Activated CD4-positive, alpha-beta T cell treated with anti-CD3 and anti-CD28 coated beads, Interleukin-2, amount 10 ng/mL, durations not matched to agents 24 days and 14 days (primary cell): ENCODE results near the gene PTGES3. TPM values are rescaled to one million over a fixed set of nuclear protein-coding genes. Genes with fewer than 3 reads are reported as not detected.
A peak's percentile ranks its signal among the peaks of the same experiment; 100 is the strongest.
"Not testable (repeated sequence)": the region's sequence is repeated elsewhere in the genome, so short reads cannot be mapped to it uniquely, and the experiment has no call there.

Source experiments
- DNase-seq: peaks from one replicate; pipeline ENCODE4 v3.0.0; 2022
- H3K27ac Mint-ChIP-seq: one replicate; pipeline ENCODE4 v1.8.0; 2022; ENCODE audit warnings: mild to moderate bottlenecking, mixed read lengths
- H3K27me3 Mint-ChIP-seq: one replicate; pipeline ENCODE4 v1.8.0; 2022; ENCODE audit warnings: mixed read lengths
- H3K36me3 Mint-ChIP-seq: one replicate; pipeline ENCODE4 v1.8.0; 2022; ENCODE audit warnings: low read depth, mild to moderate bottlenecking, mixed read lengths
- H3K4me1 Mint-ChIP-seq: one replicate; pipeline ENCODE4 v1.8.0; 2021; ENCODE audit warnings: mixed read lengths
- H3K4me3 Mint-ChIP-seq: one replicate; pipeline ENCODE4 v1.8.0; 2022; ENCODE audit warnings: mild to moderate bottlenecking, moderate library complexity, mixed read lengths
- H3K9me3 Mint-ChIP-seq: one replicate; pipeline ENCODE4 v1.8.0; 2021; ENCODE audit warnings: mixed read lengths
- intact Hi-C: fragments of 100-400 bp; cut with micrococcal nuclease; formaldehyde crosslinking; loops from one replicate; pipeline ENCODE4 v1.15.1; 2023
- total RNA-seq: library from RNA; stranded (reverse); gene quantifications from 2 replicates; pipeline ENCODE4 v1.2.3, GENCODE V29; 2022

PTGES3 gene
- total RNA-seq, 1 donor from 2014 or later, result 357 TPM

DNA sequence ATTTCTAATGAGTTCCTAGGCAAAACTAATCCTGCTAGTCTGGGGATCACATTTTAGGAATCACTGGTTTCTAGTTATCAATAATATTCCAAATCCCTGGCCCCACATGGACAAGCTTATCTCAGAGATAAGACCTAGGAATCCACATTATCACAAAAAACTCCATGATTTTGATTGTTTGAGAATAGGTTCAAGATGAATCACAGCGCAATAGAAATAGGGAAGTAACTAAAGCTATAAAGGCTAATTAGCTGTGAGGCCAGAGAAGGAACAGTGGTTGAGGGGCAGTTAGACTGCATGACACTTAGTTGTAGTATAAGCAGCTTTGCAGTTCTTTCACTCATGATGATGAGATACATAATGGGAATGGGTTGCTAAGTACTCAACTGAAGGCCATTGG is 29.2 kb downstream of the PTGES3 start:
- intact Hi-C loops, result no loop called here
- Mint-ChIP-seq H3K27ac (no peak overlapping the region), H3K27me3 (no peaks in the 10 kb centered on the region), H3K4me3 (no peak overlapping the region), H3K36me3 (peaks cover 19% of the 10 kb centered on the region), H3K4me1 (peaks cover 6% of the 10 kb centered on the region), H3K9me3 (peaks cover 6% of the 10 kb centered on the region)
- no peak for DNase-seq

DNA sequence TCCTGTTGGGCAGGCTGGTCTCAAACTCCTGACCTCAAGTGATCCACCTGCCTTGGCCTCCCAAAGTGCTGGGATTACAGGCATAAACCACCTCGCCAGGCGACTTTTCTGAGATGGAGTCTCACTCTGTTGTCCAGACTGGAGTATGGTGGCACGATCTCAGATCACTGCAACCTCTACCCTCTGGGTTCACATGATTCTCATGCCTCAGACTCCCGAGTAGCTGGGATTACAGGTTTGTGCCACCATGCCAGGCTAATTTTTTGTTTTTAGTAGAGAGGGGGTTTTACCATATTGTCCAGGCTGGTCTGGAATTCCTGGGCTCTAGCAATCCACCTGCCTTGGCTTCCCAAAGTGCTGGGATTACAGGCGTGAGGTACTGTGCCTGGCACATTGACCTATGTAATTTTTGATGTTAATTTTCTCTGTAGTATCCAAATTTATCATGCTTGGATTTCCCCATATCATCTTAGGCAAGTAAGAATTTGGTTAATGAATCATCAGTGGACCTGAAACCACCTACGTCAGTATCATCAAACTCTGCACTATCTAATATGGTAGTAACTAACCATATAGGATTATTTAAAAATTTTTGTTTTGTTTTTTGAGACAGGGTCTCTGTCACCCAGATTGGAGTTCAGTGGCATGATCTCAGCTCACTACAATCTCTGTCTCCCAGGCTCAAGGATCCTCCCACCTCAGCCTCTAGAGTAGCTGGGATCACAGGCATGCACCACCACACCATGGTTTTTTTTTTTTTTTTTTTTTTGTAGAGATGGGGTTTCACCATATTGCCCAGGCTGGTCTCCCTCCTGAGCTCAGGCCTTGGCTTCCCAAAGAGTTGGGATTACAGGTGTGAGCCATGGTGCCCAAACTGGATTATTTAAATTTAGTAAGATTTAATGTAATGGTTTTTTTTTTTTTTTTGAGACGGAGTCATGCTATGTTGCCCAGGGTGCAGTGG is 30.4 kb downstream of the PTGES3 start:
- peaks cover 4% of the 10 kb centered on the region for H3K4me1 Mint-ChIP-seq

GRCh38 chr12:56653781-56654180 is 34.3 kb downstream of the PTGES3 start:
- H3K4me1 Mint-ChIP-seq, H3K27me3 Mint-ChIP-seq, H3K27ac Mint-ChIP-seq, H3K4me3 Mint-ChIP-seq, intact Hi-C loops, DNase-seq: not testable (repeated sequence)
- peaks cover 18% of the 10 kb centered on the region for H3K9me3 Mint-ChIP-seq
- H3K36me3 Mint-ChIP-seq, result peaks cover 15% of the 10 kb centered on the region

More for the DNA sequence above, 30.4 kb downstream of the PTGES3 start:
- intact Hi-C loops, result loop anchor here (1.0 kb wide), 1 partner anchor 11 kb away; no protein-coding TSS in a partner anchor
- peaks cover 20% of the 10 kb centered on the region for H3K36me3 Mint-ChIP-seq
- H3K27ac Mint-ChIP-seq, result peak overlapping the region; percentile 73
- peak overlapping the region; percentile 30 for H3K4me3 Mint-ChIP-seq
- H3K9me3 Mint-ChIP-seq, result peaks cover 17% of the 10 kb centered on the region
- no peaks in the 10 kb centered on the region for H3K27me3 Mint-ChIP-seq
- no peak for DNase-seq

DNA sequence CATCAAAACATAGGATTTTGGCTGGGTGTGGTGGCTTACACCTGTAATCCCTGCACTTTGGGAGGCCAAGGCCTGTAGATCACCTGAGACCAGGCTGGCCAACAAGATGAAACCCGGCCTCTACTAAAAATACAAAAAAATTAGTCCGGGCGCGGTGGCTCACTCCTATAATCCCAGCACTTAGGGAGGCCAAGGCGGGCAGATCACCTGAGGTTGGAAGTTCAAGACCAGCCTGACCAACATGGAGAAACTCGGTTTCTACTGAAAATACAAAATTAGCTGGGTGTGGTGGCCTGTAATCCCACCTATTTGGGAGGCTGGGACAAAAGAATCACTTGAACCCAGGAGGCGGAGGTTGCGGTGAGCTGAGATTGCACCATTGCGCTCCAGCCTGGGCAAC is 40.1 kb downstream of the PTGES3 start:
- DNase-seq, H3K4me3 Mint-ChIP-seq, H3K27ac Mint-ChIP-seq, H3K27me3 Mint-ChIP-seq, intact Hi-C loops, H3K9me3 Mint-ChIP-seq: not testable (repeated sequence)
- H3K36me3 Mint-ChIP-seq, result peaks cover 36% of the 10 kb centered on the region
- peaks cover 16% of the 10 kb centered on the region for H3K4me1 Mint-ChIP-seq

DNA sequence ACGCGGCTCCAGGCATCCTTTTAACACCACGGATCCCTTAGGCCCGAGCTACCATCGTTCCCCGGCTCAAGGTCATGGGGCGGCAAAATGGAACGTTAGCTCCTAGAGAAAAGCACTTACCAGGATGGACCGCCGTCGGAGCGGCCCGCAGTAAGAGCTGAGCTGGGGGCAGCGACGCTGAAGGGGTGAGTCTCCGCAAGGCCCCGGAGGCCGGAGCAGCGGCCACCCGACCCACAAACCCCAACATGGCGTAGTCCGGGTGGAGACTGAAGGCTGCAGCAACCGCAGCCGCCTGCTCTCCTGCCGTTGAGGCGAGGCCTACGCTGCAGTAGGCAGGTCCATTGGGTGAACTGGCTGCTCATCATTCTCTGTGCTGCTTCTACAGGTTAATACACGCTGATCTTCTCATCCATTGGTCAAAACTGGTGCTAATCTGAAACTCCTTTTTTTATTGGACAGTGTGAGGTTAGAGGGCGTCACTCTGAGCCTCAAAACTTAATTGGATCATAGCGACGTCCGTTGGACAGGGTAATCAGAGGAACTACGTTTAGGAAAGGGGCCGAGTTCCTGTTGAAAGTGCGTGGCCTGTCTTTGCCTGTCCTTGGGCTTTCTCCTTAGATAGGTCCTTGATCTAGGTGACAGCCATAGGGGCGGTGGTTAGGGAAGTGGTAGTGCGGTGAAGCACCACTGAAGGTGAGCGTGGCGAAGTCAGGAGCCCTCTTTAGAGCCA is 42.2 kb downstream of the PTGES3 start, which contains the start of gene ATP5F1B:
TSS of gene ATP5F1B (minus strand) at position 268 of the 730 bp plus-strand sequence. CDS start at position 247, 21 bp downstream.
- peaks cover 45% of the 10 kb centered on the region for H3K36me3 Mint-ChIP-seq

GRCh38 chr12:56645201-56645716 is 42.8 kb downstream of the PTGES3 start:
- no peak for DNase-seq

More for the DNA sequence above, 42.2 kb downstream of the PTGES3 start, which contains the start of gene ATP5F1B:
- Mint-ChIP-seq H3K27me3 (no peaks in the 10 kb centered on the region), H3K4me1 (peaks cover 18% of the 10 kb centered on the region), H3K4me3 (peak within 1 kb of the TSS; percentile 85), H3K9me3 (no peaks in the 10 kb centered on the region), H3K27ac (peak within 1 kb of the TSS; percentile 97)
- DNase-seq, result peak; percentile 97
- intact Hi-C loops, result loop anchor here (1.0 kb wide), 5 partner anchors 10 to 79 kb away; partner anchors contain the start of genes NACA and PTGES3

DNA sequence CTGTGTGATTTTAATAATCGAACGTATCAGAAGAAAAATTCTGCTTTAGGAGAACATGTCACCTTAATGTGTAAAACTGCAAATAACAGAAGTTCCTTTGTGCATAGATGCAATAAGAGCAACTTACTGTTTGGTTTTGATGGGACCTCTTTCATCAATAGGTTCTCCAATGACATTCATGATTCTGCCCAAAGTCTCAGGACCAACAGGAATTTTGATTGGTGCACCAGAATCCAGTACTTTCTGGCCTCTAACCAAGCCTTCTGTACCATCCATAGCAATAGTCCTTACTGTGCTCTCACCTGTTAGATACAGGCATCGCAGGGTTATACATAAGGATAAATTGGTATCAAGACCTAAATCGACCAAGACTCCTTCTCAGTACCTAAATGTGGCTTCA is 43.4 kb downstream of the PTGES3 start:
- intact Hi-C loops, result no loop called here
- no peak for DNase-seq
- H3K4me3 Mint-ChIP-seq, result peak overlapping the region; percentile 85
- H3K4me1 Mint-ChIP-seq, result peaks cover 24% of the 10 kb centered on the region
- peaks cover 55% of the 10 kb centered on the region for H3K36me3 Mint-ChIP-seq
- peak overlapping the region; percentile 97 for H3K27ac Mint-ChIP-seq
- no peaks in the 10 kb centered on the region for H3K27me3 Mint-ChIP-seq
- no peaks in the 10 kb centered on the region for H3K9me3 Mint-ChIP-seq

More at GRCh38 chr12:56645201-56645716, 42.8 kb downstream of the PTGES3 start:
- Mint-ChIP-seq H3K9me3 (no peaks in the 10 kb centered on the region), H3K4me1 (peaks cover 22% of the 10 kb centered on the region), H3K4me3 (peak overlapping the region; percentile 85), H3K27me3 (no peaks in the 10 kb centered on the region), H3K36me3 (peaks cover 49% of the 10 kb centered on the region), H3K27ac (peak overlapping the region; percentile 97)
- intact Hi-C loops, result no loop called here

DNA sequence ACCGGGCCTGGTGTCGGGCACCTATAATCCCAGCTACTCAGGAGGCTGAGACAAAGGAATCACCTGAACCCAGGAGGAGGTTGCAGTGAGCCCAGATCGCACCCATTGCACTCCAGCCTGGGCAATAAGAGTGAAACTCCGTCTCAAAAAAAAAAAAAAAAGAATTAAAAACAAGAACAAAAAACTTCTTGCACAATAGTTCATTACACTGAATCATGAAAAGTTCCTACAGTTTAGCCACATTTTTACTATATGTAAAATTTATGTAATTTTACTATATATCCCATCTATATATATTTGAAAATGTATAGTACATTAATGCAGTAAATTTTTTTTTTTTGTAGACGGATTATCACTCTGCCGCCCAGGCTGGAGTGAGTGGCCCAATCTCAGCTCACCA is 46.9 kb downstream of the PTGES3 start:
- Mint-ChIP-seq H3K36me3 (peaks cover 78% of the 10 kb centered on the region), H3K9me3 (no peaks in the 10 kb centered on the region), H3K27ac (no peak overlapping the region), H3K4me3 (no peak overlapping the region), H3K27me3 (no peaks in the 10 kb centered on the region), H3K4me1 (peaks cover 41% of the 10 kb centered on the region)
- intact Hi-C loops, result no loop called here
- no peak for DNase-seq

DNA sequence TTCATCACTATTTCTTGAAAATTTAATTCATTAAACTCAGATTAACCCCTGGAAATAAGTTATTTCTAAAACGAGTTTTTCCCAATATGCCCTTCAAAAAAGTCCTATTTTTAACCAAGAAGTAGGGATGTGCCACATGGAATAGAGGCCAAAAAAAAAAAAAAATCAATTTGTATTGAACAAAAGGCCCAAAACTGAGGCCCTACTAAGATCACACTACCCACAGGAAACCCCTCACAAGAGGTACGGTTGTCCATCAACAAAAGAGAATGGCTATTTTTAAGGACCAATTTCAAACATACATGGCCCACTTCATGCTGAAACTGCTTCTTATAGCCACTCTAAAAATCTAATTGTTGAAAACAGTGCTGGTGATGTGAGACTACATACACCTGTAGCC is 50.5 kb downstream of the PTGES3 start:
- no peak for DNase-seq
- peak overlapping the region; percentile 6 for H3K27ac Mint-ChIP-seq
- H3K4me1 Mint-ChIP-seq, result peaks cover 56% of the 10 kb centered on the region
- intact Hi-C loops, result loop anchor here (2.0 to 10.0 kb wide), 7 partner anchors 51 to 607 kb away; partner anchors contain the start of genes IL23A, NAB2, NACA and PAN2
- no peaks in the 10 kb centered on the region for H3K9me3 Mint-ChIP-seq
- peak overlapping the region; percentile 23 for H3K4me3 Mint-ChIP-seq
- H3K36me3 Mint-ChIP-seq, result peaks cover 46% of the 10 kb centered on the region
- H3K27me3 Mint-ChIP-seq, result no peaks in the 10 kb centered on the region

DNA sequence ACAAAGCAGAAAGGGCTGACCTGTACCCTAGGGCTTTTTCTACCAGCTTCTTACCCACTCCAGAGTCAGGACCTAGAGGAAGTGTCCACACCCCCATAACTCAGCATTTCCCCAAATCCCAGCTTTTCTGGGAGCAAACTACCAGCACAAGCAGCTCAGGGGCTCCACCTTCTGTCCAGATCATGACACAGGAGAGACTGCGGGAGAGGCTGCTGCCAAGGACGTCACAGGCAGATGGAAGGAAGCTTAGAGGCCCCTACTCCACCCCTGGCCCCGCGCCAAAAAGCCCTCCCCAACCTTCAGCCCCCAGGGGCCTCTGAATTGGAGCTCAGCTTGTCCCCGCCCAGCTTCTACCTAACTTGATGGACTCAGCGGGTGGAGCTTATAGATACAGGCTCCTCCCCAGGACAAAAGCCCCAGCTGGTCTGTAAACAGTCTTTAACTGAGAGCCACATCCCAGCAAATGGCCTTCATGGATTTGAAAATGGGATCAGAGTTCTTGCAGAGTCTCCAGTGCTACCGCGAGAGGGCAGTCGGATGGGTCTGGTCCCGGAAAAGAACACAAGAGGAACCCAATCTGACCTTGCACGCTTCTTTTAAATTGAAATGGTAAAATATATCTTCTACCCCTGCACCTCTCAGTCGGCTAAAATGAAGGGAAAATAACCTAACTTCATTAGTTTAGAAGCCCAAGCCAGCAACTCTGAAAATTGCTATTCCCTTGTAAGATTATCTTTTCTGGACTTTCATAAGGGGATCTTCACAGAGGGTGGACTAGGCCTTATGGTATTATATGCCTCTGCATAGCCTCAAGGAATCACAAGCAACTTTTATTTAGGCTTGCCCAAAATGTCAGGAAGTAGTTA is 51.2 kb downstream of the PTGES3 start:
- Mint-ChIP-seq H3K9me3 (no peaks in the 10 kb centered on the region), H3K4me3 (peak overlapping the region; percentile 99), H3K4me1 (peaks cover 60% of the 10 kb centered on the region), H3K36me3 (peaks cover 39% of the 10 kb centered on the region), H3K27me3 (no peaks in the 10 kb centered on the region), H3K27ac (peak overlapping the region; percentile 93)
- intact Hi-C loops, result loop anchor here (1.0 to 10.0 kb wide), 8 partner anchors 9 to 608 kb away; partner anchors contain the start of genes IL23A, NAB2, NACA and PAN2
- DNase-seq, result peak; percentile 96

DNA sequence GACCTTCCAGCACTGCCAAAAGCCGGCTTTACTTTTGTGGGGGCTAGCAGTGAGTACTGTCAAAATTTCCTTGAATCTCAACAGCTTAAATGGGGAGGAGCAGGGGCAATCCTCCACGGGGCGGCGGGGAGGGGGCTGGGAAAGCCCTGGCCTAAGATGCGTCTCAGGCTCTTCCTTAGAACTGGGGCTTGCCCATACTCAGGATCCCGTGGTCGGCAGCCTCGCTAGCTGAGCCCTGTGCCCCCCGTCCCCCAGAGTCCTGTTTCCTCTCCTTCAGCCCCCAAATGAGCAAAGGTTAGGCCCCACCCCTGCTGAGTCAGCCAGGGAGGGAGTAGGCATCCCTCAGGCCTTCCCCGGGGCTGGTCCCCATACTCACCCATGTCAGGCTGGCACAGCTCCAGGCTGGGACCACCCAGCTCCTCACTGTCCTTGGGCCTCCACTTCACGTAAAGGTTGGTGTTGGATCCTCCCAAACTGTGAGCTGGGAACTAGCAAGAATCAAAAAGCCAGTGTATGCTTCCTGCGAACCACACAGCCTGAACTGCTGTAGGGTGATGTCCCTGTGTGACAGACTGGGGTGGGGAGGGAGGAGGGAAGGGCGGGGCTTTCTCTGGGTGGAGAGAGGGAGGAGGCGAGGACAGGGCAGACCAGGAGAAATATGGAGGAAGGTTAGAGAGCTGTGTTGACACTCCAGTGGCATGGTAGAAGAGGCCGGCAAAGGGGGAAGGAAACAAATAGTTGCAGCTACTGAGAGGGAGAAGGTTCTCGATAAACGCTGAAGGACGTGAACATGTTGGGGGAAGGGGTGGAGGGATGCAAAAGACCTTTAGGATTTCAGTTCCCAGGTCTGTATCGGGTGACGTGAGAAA is 52.0 kb downstream of the PTGES3 start:
- peak overlapping the region; percentile 93 for H3K27ac Mint-ChIP-seq
- H3K4me3 Mint-ChIP-seq, result peak overlapping the region; percentile 99
- intact Hi-C loops, result loop anchor here (1.0 to 10.0 kb wide), 8 partner anchors 10 to 609 kb away; partner anchors contain the start of genes IL23A, NAB2, NACA and PAN2
- no peaks in the 10 kb centered on the region for H3K9me3 Mint-ChIP-seq
- no peaks in the 10 kb centered on the region for H3K27me3 Mint-ChIP-seq
- peaks cover 35% of the 10 kb centered on the region for H3K36me3 Mint-ChIP-seq
- DNase-seq, result peak; percentile 92
- H3K4me1 Mint-ChIP-seq, result peaks cover 66% of the 10 kb centered on the region
